Transverse colon (tissue), 4 donors: ENCODE data around the gene SLC6A8.

Experiments used
- EP300 ChIP-seq: sonication (generic); formaldehyde crosslinking; IDR thresholded peaks from one replicate; pipeline ENCODE4 v1.6.1; 2017; ENCODE audit warnings: antibody characterized with exemption, low read depth
- POLR2A ChIP-seq: fragments of 450-650 bp; IDR thresholded peaks from one replicate; pipeline ENCODE4 v1.6.1; 2016; ENCODE audit warnings: antibody characterized with exemption, mild to moderate bottlenecking, moderate library complexity
- POLR2AphosphoS5 ChIP-seq, 3 donors: sonication (generic); formaldehyde crosslinking; IDR thresholded peaks; one replicate each; pipeline ENCODE4 v1.6.1; 2016; ENCODE audit warnings: antibody characterized with exemption in 3 of 3
- TF ChIP-seq, protein P1 (sequence below), 5 experiments: fragments of 200-600 bp in 3 of 5; fragments of 450-650 bp in 2 of 5; sonication (generic) in 3 of 5; IDR thresholded peaks; 1 replicate in 2 of 5; 2 replicates in 3 of 5; pipeline ENCODE4 v1.5.1; 2016 to 2017; ENCODE audit warnings: antibody characterized with exemption in 5 of 5, inconsistent platforms in 3 of 5, mild to moderate bottlenecking in 2 of 5, moderate library complexity in 1 of 5

DNA sequence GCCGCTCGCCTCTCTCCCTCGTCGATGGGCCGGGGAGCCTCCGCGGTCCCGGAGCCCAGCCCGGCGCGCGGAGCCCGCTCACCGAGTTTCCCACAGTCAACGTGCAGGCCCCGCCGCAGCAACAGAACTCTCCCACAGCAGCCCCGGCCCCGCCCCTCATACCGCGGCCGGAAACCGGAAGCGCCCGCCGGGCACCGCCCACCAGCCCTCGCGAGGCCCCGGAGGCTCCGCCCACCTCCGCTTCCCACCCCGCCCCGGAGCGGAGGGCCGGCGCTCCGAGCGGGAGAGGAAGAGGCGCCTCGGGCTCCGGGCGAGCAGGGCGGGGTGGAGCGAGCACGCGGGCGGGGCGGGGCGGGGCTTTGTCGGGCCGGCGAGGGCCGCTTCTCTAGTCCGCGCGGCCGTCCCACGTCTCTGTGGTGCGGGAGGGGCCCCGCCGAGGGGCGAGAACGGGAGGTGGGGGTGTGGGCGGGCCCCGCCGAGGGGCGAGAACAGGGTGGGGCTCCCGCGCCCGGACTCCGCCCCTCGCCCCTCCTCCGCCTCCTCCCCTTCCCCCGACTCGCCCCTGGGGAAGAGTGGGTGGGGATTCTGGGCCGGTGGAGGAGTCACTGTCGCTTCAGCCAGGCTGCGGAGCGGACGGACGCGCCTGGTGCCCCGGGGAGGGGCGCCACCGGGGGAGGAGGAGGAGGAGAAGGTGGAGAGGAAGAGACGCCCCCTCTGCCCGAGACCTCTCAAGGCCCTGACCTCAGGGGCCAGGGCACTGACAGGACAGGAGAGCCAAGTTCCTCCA, 36.7 kb downstream of the SLC6A8 start, which contains the start of the genes ABCD1 and BCAP31:
- TF ChIP-seq, protein P1, sequence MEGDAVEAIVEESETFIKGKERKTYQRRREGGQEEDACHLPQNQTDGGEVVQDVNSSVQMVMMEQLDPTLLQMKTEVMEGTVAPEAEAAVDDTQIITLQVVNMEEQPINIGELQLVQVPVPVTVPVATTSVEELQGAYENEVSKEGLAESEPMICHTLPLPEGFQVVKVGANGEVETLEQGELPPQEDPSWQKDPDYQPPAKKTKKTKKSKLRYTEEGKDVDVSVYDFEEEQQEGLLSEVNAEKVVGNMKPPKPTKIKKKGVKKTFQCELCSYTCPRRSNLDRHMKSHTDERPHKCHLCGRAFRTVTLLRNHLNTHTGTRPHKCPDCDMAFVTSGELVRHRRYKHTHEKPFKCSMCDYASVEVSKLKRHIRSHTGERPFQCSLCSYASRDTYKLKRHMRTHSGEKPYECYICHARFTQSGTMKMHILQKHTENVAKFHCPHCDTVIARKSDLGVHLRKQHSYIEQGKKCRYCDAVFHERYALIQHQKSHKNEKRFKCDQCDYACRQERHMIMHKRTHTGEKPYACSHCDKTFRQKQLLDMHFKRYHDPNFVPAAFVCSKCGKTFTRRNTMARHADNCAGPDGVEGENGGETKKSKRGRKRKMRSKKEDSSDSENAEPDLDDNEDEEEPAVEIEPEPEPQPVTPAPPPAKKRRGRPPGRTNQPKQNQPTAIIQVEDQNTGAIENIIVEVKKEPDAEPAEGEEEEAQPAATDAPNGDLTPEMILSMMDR (IDR thresholded peaks at IDR 0.05), result no peak
- TF ChIP-seq POLR2A (peak; percentile 84), EP300 (no peak), POLR2AphosphoS5 (IDR thresholded peaks at IDR 0.05) (peak; percentile 93 to 95 (median 95))
